Activated CD8-positive, alpha-beta T cell treated with anti-CD3 and anti-CD28 coated beads for 36 hours (primary cell): ENCODE results near the gene MTMR8. TPM values are rescaled to one million over a fixed set of nuclear protein-coding genes. Genes with fewer than 3 reads are reported as not detected.
A peak's percentile ranks its signal among the peaks of the same experiment; 100 is the strongest.

Experiments
- ATAC-seq: fragments of 200-7000 bp; cut with Tn5 transposase; one replicate; pipeline ENCODE4 v1.10.0; 2021; ENCODE audit warnings: mild to moderate bottlenecking, moderate library complexity
- CTCF ChIA-PET: fragments of 350-600 bp; sonication (Branson Sonifier 250); formaldehyde crosslinking; loops from one replicate; lab custom pipeline; 2021; ENCODE audit warnings: antibody characterized with exemption; lab: Charles Lee
- POLR2A ChIA-PET: fragments of 350-600 bp; sonication (Branson Sonifier 250); formaldehyde crosslinking; loops from one replicate; lab custom pipeline; 2021; ENCODE audit warnings: antibody characterized with exemption; lab: Charles Lee
- DNase-seq: peaks from one replicate; pipeline ENCODE4 v3.0.0-alpha.2; 2020
- H3K27ac Mint-ChIP-seq: one replicate; pipeline ENCODE4 v1.8.0; 2021; ENCODE audit warnings: mild to moderate bottlenecking, mixed read lengths
- H3K27me3 Mint-ChIP-seq: one replicate; pipeline ENCODE4 v1.8.0; 2021; ENCODE audit warnings: mixed read lengths
- H3K36me3 Mint-ChIP-seq: one replicate; pipeline ENCODE4 v1.8.0; 2021; ENCODE audit warnings: low read depth, mixed read lengths
- H3K4me1 Mint-ChIP-seq: one replicate; pipeline ENCODE4 v1.8.0; 2021; ENCODE audit warnings: low read depth, mixed read lengths
- H3K4me3 Mint-ChIP-seq: one replicate; pipeline ENCODE4 v1.8.0; 2021; ENCODE audit warnings: mild to moderate bottlenecking, moderate library complexity, mixed read lengths
- H3K9me3 Mint-ChIP-seq: one replicate; pipeline ENCODE4 v1.8.0; 2021; ENCODE audit warnings: mixed read lengths
- intact Hi-C: fragments of 100-400 bp; cut with micrococcal nuclease; formaldehyde crosslinking; loops from one replicate; pipeline ENCODE4 v1.10.0; 2022
- total RNA-seq, 2 experiments: library from RNA; stranded (reverse); gene quantifications; one replicate each; pipeline ENCODE4 v1.2.3, GENCODE V29; 2021
- TF ChIP-seq, protein P1 (sequence below): fragments of 200-600 bp; IDR thresholded peaks from one replicate; pipeline ENCODE4 v1.8.0; 2022; ENCODE audit warnings: antibody characterized with exemption, mild to moderate bottlenecking

The MTMR8 gene
- total RNA-seq: 1 to 10 TPM; 4.7 to 4.8 TPM

DNA sequence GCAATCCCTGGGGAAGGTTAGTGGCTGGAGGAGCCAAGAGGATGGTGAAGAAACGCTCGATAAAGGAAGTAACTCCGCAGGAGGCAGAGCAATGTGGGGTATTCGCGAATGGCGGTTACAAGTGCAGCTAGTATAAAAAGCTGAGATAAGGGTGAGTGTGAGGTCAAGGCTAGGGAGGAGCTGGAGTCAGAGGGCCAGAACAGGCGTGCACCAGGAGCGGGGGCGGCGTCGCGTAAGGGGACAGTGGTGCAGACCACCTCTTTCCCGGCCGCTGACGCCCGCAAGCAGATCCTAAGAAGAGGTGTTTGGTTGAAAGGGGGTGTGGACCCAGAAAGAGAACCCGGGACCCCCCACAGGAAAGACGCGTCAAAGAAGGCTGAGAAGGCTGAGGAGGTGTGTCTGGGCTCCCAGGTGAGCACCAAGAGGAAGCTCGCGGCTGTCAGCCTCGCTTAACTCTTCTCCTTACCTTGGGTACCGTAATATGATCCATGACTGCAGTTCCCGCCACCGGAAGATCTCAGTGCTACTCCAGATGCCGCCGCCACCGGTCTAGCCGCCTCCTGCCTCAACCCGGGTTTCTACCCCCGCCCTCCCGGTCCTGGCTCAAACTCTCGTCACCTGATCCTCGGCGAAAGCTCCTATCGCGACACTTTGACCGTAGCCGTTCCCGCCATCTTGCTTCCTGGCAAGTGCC lies at the start of gene MTMR8:
TSS of gene MTMR8 (minus strand) at position 579 of the 694 bp plus-strand sequence. CDS start at position 490, 89 bp downstream.
- peak within 1 kb of the TSS; percentile 85 for H3K27ac Mint-ChIP-seq
- no peaks in the 10 kb centered on the region for H3K27me3 Mint-ChIP-seq
- intact Hi-C loops: no loop called here
- TF ChIP-seq, protein P1, sequence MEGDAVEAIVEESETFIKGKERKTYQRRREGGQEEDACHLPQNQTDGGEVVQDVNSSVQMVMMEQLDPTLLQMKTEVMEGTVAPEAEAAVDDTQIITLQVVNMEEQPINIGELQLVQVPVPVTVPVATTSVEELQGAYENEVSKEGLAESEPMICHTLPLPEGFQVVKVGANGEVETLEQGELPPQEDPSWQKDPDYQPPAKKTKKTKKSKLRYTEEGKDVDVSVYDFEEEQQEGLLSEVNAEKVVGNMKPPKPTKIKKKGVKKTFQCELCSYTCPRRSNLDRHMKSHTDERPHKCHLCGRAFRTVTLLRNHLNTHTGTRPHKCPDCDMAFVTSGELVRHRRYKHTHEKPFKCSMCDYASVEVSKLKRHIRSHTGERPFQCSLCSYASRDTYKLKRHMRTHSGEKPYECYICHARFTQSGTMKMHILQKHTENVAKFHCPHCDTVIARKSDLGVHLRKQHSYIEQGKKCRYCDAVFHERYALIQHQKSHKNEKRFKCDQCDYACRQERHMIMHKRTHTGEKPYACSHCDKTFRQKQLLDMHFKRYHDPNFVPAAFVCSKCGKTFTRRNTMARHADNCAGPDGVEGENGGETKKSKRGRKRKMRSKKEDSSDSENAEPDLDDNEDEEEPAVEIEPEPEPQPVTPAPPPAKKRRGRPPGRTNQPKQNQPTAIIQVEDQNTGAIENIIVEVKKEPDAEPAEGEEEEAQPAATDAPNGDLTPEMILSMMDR: no peak
- POLR2A ChIA-PET: no interaction called here
- CTCF ChIA-PET: no interaction called here
- peaks cover 25% of the 10 kb centered on the region for H3K4me1 Mint-ChIP-seq
- DNase-seq: peak; percentile 86
- peak; percentile 97 for ATAC-seq
- H3K9me3 Mint-ChIP-seq: no peaks in the 10 kb centered on the region
- H3K4me3 Mint-ChIP-seq: peak within 1 kb of the TSS; percentile 89
- H3K36me3 Mint-ChIP-seq: no peaks in the 10 kb centered on the region

DNA sequence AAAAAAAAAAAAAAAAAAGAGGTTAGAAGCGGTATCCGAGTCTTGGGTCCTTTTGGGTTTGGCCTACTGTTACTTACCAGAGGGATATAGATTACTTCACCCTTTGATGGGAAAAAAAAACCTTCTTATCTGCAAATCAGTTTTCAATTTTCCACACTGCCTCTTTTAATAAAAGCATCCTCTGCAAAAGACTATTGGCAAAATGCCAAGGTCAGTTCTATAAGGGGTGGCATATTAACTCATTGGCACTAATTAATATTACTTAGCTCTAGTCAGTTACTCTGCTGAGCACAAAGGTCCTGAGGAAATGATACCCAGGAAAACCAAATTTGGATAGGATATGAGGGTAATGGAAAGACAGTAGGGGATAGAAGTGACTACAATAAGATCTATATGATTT lies 44.3 kb upstream of the MTMR8 start:
- no peaks in the 10 kb centered on the region for H3K36me3 Mint-ChIP-seq
- H3K4me3 Mint-ChIP-seq: no peak overlapping the region
- H3K4me1 Mint-ChIP-seq: no peaks in the 10 kb centered on the region
- intact Hi-C loops: no loop called here
- TF ChIP-seq, protein P1: no peak
- POLR2A ChIA-PET: no interaction called here
- ATAC-seq (no peak), DNase-seq (no peak)
- CTCF ChIA-PET: no interaction called here
- H3K27ac Mint-ChIP-seq: no peak overlapping the region
- no peaks in the 10 kb centered on the region for H3K27me3 Mint-ChIP-seq
- H3K9me3 Mint-ChIP-seq: peaks cover 2% of the 10 kb centered on the region

DNA sequence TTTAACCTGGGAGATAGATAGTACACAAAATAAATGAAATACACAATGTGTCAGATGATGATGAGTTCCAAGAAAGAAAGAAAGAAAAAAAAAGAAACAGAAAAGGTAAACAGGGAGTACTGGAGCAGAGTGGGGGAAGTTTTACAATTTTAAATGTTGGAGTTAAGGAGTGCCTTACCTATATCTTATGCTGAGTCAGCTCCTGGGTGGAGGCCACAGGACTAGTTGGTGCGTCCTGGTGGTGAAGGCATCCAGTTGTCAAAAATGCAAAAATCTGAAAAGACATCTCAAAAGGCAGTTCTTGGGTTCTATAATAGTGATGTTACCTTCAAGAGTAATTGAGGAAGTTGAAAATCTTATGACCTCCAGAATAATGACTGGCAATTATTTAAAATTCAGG lies 42.4 kb upstream of the MTMR8 start:
- no peak for DNase-seq
- Mint-ChIP-seq H3K4me1 (no peaks in the 10 kb centered on the region), H3K27ac (no peak overlapping the region), H3K9me3 (peaks cover under 1% of the 10 kb centered on the region), H3K36me3 (no peaks in the 10 kb centered on the region), H3K27me3 (no peaks in the 10 kb centered on the region), H3K4me3 (no peak overlapping the region)
- TF ChIP-seq, protein P1: no peak
- intact Hi-C loops: no loop called here
- ATAC-seq: no peak
- POLR2A ChIA-PET: no interaction called here
- CTCF ChIA-PET: no interaction called here

DNA sequence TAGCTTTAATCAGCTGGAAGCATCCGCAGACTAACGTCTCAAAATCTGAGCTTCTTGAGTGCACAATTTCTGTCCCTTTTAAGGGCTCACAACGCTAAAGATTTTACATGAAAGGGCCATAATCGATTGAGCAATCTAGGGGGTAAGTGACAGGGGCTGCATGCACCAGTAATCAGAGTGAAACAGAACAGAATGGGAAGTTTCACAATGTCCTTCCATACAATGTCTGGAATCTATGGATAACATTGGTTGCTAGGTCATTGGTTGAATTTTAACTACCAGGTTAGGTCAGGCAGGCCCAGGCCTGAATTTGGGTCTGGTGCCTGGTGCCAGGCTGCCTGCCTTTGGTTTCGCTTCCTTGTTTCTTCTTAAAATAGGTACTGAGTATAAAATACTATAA lies 42.0 kb upstream of the MTMR8 start:
- TF ChIP-seq, protein P1: no peak
- intact Hi-C loops: no loop called here
- DNase-seq (no peak), ATAC-seq (no peak)
- no peaks in the 10 kb centered on the region for H3K9me3 Mint-ChIP-seq
- ChIA-PET POLR2A (no interaction called here), CTCF (no interaction called here)
- H3K27ac Mint-ChIP-seq: no peak overlapping the region
- no peak overlapping the region for H3K4me3 Mint-ChIP-seq
- H3K4me1 Mint-ChIP-seq: no peaks in the 10 kb centered on the region
- no peaks in the 10 kb centered on the region for H3K27me3 Mint-ChIP-seq
- no peaks in the 10 kb centered on the region for H3K36me3 Mint-ChIP-seq

DNA sequence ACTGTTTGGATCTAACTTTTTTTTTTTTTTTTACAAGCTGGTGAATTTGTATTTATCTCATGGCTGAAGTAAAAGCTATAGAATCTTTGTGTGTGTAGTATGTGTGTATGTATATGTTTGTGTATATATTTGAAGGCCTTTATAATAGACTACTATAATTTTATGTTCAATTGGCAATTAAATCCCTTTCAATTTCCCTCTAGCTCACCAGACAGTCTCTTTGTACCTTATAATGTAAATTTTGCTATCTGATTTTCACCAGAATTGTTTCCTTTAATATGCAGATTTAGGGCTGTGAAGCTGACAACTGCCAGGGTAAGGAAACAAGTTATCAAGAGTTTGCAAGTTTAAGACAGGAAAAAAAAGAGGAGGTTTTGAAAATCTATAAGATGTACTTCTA lies 33.1 kb upstream of the MTMR8 start:
- no peak for DNase-seq
- intact Hi-C loops: no loop called here
- Mint-ChIP-seq H3K9me3 (no peaks in the 10 kb centered on the region), H3K27me3 (no peaks in the 10 kb centered on the region), H3K4me3 (no peak overlapping the region), H3K4me1 (no peaks in the 10 kb centered on the region), H3K27ac (no peak overlapping the region), H3K36me3 (no peaks in the 10 kb centered on the region)
- CTCF ChIA-PET: no interaction called here
- TF ChIP-seq, protein P1: no peak
- ATAC-seq: no peak
- POLR2A ChIA-PET: no interaction called here
